H1 (cell line): Measurements from ENCODE around the gene ZACN.

Experiments
- KDM1A ChIP-seq: fragments of 200-600, 300-600 bp; sonication (generic); IDR thresholded peaks from 2 replicates; pipeline ENCODE4 v1.7.1; 2016; ENCODE audit warnings: mild to moderate bottlenecking, low read length, borderline replicate concordance
- TF ChIP-seq, protein P1 (sequence below), 3 experiments: IDR thresholded peaks; 1 replicate in 2 of 3; 2 replicates in 1 of 3; pipeline versions ENCODE4 v1.5.1 to v1.6.1; 2011; ENCODE audit warnings: low read length in 3 of 3, mild to moderate bottlenecking in 3 of 3, inconsistent platforms in 2 of 3, low read depth in 1 of 3, moderate library complexity in 1 of 3; ENCODE audit not compliant: insufficient read depth in 1 of 3; ENCODE audit errors: control extremely low read depth in 1 of 3

DNA sequence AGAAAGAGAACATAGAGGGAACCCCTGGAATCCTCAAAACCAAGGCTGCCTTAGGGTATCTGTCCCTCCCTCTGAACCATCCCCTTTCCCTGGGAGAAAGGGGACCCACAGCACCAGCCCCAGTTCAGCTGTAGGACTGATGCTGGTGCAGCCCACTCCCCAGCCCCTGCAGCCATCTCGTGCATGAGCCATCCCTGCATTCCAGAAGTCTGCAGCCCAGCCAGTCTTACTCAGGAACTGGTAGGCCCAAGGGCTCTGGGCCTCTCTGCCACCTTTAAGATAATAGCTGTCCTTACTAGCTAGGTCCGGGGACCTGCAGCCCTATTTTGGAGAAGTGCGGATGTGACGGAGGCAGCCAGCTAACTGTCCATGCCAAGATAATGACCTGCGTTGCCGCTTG is 45.8 kb upstream of the ZACN start:
- TF ChIP-seq, protein P1, sequence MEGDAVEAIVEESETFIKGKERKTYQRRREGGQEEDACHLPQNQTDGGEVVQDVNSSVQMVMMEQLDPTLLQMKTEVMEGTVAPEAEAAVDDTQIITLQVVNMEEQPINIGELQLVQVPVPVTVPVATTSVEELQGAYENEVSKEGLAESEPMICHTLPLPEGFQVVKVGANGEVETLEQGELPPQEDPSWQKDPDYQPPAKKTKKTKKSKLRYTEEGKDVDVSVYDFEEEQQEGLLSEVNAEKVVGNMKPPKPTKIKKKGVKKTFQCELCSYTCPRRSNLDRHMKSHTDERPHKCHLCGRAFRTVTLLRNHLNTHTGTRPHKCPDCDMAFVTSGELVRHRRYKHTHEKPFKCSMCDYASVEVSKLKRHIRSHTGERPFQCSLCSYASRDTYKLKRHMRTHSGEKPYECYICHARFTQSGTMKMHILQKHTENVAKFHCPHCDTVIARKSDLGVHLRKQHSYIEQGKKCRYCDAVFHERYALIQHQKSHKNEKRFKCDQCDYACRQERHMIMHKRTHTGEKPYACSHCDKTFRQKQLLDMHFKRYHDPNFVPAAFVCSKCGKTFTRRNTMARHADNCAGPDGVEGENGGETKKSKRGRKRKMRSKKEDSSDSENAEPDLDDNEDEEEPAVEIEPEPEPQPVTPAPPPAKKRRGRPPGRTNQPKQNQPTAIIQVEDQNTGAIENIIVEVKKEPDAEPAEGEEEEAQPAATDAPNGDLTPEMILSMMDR (IDR thresholded peaks at IDR 0.05; ENCODE audit: control extremely low read depth in 1 of 3, insufficient read depth in 1 of 3, low read depth in 1 of 3, low read length in 3 of 3): no peak
- no peak for TF ChIP-seq KDM1A
